Inferior parietal cortex (tissue), 1 donor: Measurements from ENCODE around the gene TECPR2.

Experiments
- DNase-seq: peaks from one replicate; pipeline ENCODE4 v3.0.0-alpha.2; 2016; ENCODE audit errors: extremely low spot score

Gene TECPR2

DNA sequence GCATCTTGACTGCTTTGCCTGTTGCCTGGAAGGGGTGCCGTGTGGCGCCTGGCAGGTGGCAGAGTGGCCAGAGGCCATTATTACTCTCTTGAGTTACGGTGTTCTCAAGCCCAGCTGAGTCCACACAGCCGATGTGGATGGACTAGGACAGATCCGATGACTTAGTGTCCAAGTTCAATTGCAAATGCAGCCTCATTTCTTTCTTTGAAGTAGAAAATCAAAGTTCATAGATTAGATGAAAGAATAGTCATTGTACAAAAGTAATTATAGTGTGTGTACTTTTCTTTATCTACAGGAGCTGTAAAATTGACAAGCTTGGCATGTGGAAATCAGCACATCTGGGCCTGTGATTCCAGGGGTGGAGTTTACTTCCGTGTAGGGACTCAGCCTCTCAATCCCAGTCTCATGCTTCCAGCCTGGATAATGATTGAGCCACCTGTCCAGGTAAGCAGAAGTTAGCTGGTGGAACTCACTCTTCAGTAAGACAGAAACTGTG lies 102.2 kb downstream of the TECPR2 start:
- DNase-seq, result no peak

DNA sequence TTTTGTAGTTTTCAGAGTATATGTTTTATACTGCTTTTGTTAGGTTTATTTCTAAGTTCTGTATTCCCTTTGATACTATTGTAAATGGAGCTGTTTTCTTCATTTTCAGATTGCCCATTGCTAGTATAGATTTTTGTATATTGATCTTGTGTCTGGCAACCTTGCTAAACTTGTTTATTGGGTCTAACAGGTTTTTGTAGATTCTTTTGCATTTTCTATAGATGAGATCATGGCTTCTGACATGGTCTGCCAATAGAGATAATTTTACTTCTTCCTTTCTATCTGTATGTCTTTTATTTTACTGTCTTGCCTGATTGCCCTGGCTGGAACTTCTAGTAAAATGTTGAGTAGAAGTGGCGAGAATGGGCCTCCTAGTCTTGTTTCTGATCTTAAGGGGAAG lies 106.5 kb downstream of the TECPR2 start:
- no peak for DNase-seq

DNA sequence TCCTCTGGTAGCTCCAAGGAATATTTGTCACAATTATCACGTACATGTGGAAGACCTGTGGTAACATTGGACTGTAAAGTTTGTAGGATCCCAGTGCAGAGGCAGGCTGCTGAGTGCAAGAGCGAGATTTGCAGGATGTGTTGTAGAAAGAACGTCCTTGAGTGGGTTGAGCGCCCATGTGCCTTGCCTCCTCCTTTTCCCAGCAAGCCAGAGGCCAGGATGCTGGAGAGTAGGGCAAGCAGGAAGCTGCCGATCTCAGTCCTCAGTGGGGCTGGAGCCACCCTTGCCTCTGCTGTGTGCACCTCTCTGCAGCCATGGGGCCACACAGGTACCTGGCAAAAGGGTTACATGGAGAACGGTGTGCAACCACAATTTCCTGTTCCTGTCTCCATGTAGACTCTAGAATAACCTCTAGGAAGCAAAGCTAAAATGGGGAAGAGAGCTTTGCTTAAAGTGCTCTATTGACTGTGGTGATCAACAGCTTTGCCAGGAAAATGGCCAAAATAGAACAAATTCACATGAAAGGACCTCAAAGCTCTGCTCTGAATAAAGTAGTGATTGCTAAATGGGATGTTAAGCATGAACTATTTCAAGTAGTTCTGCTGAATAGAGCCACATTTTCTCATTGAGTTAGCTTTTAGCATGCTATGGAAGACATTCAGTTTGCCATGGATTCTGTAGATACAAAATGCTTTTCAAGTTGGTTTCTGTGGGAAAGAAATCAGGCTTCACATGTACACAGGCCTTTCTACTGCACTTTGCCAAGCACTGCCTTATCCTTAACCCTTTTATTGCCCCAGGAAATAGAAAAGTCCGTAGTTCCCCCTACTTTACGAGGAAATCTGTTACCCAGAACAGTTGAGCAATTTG lies 109.4 kb downstream of the TECPR2 start:
- peak; percentile 43 for DNase-seq

DNA sequence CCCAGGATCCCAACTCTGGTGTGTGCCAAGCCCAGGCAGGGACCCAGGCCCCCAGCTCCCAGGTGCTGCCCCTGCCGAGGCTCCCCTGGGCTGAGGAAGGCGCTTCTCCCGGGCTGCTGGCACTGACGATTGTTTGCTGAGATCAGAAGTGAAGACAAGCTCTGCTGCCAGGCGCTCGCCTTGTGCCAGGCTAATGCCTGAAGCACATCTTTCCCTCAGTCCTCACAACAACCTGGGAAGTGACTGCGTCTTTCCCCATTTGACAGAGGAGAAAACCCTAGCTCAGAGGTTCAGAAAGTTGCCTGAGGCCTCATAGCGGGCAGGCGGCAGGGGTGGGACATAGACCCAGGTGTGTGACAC lies 110.0 kb downstream of the TECPR2 start:
- DNase-seq, result no peak

DNA sequence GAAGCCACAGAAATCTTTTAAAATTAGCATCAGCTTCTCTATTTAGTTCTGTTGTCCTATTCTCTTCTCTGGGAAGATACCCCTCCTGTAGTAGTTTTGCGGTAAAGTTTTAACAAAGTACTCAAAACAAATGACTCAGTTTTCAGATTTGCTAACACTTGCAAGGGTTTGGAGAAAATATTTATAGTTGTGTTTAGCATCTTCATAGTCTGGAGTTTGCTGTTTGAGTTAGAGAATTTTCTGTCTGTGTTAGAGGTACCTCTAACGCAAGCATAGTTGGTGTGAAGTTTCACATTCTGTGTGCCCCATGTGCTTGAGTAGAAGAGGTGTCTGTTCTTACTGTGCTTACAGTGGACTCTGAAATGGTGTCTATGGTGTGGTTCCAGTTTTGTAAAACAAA lies 110.8 kb downstream of the TECPR2 start:
- DNase-seq, result no peak

DNA sequence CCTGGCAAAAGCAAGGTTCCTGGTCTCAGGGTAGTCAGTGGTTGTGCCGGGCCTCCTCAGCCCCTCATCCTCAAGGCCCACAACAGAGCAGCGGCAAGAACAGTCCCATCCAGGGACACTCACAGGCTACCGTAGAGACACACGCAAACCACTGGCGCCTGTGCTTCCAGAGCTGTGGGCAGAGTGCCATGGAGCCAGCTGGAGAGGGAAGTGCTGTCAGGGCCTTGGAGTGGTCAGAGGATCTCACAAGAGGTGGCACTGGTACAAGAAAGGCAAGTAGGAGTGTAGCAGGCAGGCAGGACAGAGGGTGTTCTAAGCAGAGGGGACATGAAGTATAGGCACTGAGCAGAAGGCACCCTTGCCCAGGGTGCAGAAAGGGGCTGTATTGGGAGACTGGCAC lies 112.2 kb downstream of the TECPR2 start:
- DNase-seq, result no peak

DNA sequence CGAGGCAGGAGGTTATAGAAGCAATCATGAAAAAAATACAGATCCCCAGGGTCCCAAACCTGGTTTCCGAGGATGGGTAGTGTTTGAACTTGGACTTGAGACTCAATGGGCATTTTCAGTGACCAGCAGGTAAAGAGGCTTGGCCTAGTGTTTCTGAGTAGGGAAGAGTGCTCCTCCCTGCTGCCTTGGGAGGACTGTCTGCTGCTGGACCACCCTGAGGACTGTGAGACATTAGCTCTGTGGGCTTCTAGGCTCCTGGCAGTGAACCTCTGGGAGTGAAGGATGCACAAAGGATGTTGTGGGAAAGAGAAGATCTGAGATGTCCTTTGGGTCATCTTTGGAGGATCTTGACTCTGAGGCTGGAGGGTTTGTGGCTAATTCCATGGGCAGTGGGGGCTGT lies 116.4 kb downstream of the TECPR2 start:
- DNase-seq, result no peak

DNA sequence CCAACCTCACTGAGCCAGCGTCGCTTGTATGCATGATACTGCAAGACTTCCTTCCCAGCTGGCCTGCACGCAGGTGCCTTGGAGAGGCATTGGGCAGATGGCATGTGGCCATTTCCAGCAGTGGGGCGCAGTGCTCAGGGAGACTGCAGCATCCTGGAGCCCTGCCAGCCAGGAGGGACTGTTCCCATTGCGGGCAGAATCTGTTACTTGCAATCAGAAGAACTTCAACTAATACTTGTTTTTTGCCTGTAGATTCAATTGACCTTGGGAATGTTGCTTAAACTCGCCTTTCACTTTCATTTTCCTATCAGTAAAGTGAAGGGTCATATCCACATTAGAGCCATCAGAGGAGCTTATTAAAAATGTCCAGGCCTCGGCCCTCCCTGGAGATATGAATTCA lies 117.0 kb downstream of the TECPR2 start:
- no peak for DNase-seq

DNA sequence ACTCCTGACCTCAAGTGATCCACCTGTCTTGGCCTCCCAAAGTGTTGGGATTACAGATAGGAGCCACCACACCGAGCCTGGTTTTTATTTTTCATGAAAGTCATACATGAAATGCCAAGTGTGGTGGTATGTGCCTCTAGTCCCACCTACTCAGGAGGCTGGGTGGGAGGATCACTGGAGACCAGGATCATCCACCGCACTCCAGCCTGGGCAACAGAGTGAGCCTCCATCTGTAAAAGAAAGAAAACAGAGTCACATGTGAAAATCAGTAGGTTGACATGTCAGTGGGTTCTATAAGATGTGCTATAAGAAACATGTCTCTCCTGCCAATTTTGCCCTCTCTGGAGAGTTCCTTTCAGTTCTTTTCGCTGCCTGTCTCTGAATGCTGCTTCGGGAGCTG lies 118.6 kb downstream of the TECPR2 start:
- DNase-seq, result no peak

DNA sequence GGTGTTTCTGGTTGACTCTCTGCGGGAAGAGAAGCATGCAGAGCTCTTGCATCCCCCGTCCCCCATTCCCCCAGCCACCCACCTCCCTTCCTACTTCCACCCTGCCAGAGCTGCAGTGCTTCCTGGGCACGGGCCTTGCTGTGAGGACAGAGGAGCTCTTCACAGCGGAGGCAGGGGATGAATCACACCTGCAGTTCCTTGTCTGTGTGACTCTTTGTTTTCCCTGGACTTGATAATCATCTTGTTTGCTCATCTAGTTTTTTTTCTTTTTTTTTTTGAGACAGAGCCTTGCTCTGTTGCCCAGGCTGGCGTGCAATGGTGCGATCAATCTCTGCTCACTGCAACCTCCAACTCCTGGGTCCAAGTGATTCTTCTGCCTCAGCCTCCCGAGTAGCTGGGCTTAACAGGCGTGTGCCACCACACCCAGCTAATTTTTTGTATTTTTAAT lies 119.1 kb downstream of the TECPR2 start:
- DNase-seq, result no peak

DNA sequence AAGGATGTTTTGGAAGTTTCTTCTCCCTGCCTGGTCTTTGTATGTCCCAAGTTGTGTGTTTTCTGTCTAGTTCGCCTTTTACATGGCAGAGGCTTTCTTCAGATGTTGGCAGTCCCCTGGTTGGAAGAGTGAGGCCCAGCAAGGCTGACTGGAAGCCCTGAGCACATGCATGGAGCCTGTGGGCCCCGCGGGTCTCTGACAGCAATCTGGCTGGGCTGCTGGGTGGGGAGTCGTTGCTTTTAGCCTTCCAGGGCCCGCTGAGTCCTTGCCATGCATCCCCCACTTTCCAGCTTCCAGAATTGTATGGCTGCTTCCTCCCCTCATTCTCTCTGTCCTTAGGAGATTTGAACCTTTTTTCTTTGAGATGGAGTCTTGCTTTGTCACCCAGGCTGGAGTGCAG lies 121.6 kb downstream of the TECPR2 start:
- no peak for DNase-seq

DNA sequence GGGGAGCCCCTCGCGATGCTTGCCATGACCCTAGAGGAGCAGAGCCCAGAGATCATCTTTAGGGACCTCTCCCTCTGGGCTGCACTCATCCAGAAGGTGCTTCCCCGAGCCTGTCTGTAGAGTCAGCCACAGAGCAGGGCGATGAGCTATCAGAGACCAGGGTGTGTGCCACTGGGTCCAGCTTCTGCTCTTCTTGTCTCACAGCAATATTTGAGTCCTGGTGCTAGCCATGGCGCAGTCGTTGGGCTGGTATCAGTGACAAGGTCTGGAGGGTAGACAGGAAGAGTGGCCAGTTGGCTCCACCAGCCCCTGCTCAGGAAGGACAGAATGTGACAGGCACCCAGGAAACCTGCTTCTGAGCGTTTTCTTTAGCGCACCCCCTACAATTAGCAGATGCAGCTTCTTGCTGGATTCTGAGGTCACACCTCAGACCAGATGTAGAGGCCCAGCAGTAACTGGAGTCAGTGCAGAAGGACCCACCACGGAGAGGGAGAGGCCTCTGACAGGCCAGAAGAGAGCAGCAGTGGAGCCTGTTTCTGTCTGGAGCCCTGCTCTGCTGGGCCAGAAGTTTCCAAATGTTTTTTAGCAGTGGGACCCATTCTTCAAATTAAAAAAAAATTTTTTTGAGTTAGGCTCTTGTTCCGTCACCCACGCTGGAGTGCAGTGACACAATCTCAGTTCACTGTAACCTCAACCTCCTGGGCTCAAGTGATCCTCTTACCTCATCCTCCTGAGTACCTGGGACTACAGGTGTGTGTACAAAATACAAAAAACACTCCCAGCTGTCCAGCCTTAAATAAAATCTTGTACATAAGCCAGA lies 123.2 kb downstream of the TECPR2 start:
- no peak for DNase-seq

DNA sequence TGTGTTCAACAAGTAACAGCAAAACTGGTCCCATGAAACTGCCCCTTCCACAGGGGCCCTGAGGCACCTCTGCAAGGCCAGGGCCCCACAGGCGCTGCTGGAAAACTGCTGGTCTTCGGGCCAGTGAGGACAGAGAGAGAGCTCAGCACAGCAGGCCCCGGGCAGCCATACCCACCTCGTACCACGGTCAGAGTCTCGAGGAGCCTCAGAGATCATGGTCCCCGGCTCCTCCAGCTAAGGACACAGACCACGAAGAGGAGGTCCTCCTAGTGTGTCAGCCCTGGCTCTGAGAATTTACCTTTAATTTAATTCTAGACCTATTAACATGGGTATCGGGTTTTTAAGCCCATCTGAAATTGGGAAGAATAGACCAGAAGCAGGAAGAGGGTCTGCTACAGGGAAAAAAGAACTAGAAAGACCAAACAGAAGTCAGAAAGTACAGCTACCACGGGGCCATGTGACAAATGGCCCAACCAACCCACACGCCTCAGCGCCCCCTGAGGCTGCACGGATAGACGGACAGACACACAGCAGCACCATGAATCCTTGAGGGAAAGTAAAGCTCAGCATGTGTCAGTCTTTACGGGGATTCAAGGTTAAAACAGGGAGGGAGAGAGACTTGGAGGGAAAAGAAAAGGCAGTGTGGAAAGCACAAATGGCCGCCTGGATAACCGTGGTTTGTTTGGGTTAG lies 123.9 kb downstream of the TECPR2 start:
- no peak for DNase-seq

DNA sequence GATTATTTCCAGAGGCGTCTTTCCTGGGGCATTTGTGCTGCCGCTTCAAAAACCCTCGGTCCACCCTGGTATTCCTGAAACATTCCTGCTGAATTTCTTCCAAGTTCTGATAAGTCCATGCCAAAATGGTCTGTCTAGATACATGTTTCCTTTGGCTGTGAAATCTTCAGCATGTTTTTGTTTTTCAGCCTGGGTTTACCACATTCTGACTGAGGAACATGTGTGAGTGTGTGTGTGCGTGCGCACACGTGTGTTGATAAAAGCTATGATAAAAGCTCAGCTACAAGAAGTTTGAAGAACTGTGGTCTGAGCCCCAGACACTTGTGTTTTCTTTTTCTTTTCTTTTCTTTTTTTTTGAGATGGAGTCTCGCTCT lies 124.5 kb downstream of the TECPR2 start:
- no peak for DNase-seq

DNA sequence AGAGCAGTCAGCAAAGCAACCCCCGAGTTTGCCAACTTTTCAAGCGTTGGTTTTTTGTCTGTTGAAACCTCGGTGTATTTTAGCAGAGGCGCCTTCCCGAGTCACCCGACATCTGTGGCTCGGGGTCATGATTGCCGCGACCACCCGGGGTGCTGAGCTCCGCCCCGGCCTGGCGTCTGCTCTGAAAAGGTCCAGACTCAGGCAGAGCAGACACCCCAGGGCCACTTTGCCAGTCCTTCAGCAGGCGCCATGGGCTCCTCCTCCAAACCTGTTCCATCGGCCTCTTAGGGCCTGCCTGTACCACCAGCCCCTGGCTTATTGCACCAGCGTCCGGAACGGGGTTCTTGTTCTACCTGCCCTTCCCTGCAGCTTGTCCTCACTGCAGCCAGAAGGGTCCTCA lies 127.7 kb downstream of the TECPR2 start:
- DNase-seq, result no peak

DNA sequence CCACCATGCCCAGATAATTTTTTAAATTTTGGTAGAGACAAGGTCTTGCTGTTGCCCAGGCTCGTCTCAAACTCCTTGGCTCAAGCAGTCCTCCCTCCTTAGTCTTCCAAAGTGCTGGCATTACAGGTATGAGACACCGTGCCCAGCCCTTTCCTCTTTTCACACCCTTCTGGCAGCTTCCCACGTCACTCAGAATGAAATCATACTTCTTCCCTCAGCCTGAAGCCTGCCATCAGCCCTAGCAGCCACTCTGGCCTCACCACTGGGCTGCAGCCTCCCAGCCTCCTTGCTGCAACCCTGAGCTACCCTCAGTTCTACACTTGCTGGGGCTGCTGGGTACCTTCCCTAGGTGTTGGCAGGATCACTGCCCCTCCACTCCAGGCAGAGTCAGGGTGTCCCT lies 128.6 kb downstream of the TECPR2 start:
- no peak for DNase-seq

DNA sequence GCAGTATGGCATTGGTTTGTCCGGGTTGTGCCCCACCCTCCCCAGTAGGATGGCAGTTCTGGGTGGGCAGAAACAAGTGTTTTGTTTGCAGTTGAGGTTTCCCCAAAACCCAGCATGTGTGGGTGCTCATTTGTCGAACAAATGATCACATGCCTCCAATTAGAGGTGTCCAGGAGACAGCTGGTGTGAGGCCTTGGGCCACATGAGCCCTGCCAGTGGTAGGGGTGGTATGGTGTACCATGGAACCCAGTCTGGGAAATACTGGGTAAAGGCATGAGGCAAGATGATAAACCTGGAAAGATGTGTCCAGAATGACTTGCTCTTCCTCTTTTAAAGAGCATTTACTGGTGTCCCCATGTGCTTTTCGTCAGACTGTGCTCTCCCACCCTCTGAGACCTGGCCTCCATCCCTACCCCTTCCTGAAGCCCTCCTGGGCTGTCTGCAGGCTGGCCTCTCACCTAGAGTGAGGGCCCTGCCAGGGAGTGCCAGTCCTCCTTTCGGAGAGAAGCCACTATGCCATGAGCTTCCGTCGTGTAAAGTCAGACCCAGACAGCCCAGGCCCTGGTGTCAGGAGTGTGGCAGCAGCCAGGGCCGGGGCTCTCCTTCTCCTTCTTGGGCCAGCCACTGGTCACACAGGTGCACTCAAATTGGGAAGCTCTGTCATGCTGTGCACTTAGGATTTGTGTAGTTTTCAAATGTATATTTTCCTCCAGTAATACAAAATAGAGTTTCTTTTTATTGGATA lies 129.2 kb downstream of the TECPR2 start:
- DNase-seq, result no peak

DNA sequence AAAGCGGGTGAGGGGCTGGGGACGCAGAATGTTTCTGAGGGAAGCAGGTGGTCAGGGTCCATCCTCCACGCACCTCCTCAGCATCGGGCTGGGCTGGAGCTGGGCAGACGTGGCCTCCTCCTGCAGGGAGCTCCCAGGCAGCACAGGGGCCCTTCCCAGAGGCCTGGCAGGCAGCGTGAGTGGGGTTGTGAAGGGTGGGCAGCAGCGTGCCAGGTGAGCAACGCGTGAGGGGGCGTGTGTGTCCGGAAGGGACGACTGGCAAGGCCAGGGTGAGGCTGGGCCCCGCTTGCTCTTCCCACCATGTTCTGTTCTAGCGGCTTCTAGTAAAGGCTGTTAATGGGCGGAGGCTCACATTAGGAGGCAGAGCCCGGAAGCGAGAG lies 129.8 kb downstream of the TECPR2 start:
- DNase-seq, result no peak

DNA sequence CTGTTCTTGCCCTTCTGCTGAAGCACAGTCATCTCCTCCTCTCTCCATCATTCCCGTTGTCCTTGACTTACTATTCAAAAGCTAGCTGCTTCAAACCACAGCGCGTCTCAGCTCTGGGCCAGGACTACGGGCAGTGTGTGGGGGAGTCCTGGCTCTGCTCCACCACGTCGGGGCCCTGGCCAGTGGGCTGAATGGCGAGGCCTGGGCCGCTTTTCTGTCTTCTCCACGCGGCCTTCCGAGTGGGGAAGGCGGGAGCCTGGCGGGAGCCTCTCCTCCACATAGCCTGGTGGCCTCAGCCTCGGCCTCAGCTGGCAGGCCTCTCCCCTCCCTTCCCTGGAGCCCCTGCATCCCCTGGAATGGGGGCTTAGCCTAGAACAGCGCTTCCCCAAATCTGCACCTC lies 130.4 kb downstream of the TECPR2 start:
- DNase-seq, result no peak

DNA sequence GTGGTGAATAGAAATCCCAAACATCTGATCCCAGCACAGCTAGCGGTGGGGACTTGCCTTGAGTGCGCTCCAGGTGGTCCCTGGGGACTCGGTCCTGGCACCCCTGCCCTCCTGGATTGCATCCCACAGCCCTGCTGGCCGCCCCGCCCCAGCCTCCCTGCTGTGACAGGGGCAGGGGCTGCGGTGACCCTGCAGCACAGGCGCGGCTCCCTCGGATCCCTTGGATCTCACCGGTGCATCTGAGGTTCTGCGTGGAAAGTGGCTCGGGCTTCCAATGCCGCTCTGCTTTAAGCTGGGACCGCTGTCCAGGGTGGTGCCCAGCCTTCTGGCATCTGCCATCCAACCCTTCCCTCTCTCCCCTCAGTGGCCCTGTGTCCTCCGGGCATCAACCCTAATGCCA lies 130.8 kb downstream of the TECPR2 start:
- no peak for DNase-seq

DNA sequence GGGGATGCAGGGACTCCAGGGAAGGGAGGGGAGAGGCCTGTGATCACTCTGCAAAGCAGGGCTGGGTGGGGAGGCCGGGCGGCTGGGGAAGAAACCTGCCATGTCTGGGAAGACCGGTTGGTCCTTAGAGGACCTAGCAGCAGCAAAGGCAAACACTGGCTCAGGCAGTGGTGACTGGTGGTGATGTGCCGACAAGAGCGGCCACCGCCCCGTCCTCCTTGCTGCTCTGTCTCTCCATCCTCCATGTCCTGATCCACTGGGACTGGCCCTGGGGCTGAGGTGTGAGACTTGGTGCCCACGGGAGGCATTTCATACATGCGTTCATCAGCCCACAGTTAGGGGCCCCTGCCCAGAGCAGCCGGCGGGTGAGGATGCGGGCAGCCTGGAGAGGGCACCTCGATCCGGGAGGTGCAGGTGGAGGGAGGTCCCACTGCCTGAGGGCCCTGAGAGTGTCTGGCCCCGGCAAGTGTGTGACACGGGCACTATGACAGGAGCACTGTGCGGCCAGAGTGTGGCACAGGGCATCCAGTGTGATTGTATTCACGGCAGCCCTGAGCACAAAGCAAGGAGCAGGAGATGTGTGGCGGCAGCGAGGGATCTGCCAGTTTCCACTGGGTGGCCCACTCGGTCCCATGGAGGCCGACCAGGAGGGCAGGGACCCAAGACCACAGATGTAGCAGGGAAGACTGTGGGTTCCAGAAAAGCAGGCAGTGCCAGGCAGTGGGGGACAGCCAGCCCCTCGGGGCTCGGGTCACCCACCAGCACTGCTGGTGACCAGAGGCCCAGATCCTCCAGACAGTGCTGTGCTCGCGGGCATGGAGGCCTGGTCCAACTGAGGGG lies 133.0 kb downstream of the TECPR2 start:
- no peak for DNase-seq
